Upper lobe of left lung (tissue), 6 donors: Measurements from ENCODE around the gene USP4. TPM values are rescaled to one million over a fixed set of nuclear protein-coding genes. Genes with fewer than 3 reads are reported as not detected.
"Not testable (repeated sequence)": the region's sequence is repeated elsewhere in the genome, so short reads cannot be mapped to it uniquely, and the experiment has no call there.

Experiments
- ATAC-seq, 2 donors: fragments of 200-7000 bp; cut with Tn5 transposase; one replicate each; pipeline ENCODE4 v1.9.1; 2022; ENCODE audit warnings: mild to moderate bottlenecking in 2 of 2, moderate library complexity in 2 of 2; ENCODE audit not compliant: low FRiP score in 2 of 2
- DNase-seq, 2 donors: peaks; one replicate each; pipeline ENCODE4 v3.0.0-alpha.2; 2019 to 2020
- H3K27ac ChIP-seq, 4 donors: fragments of 200-600 bp; sonication (generic); one replicate each; pipeline ENCODE4 v1.5.1; 2016 to 2019
- H3K27me3 ChIP-seq, 4 donors: fragments of 200-600 bp; sonication (generic); one replicate each; pipeline ENCODE4 v1.5.1; 2017 to 2019
- H3K36me3 ChIP-seq, 4 donors: fragments of 200-600 bp; sonication (generic); one replicate each; pipeline ENCODE4 v1.5.1; 2016 to 2019
- H3K4me1 ChIP-seq, 4 donors: fragments of 200-600 bp; sonication (generic); one replicate each; pipeline ENCODE4 v1.5.1; 2018 to 2019
- H3K4me3 ChIP-seq, 4 donors: fragments of 200-600 bp; sonication (generic); one replicate each; pipeline ENCODE4 v1.5.1; 2017 to 2019; ENCODE audit warnings: mild to moderate bottlenecking in 2 of 4, moderate library complexity in 1 of 4
- H3K9me3 ChIP-seq, 4 donors: fragments of 200-600 bp; sonication (generic); one replicate each; pipeline ENCODE4 v1.5.1; 2018 to 2019
- CTCF ChIP-seq, 6 experiments: fragments of 450-650 bp in 4 of 6; fragments of 200-600 bp in 2 of 6; sonication (generic) in 2 of 6; IDR thresholded peaks; one replicate each; pipeline ENCODE4 v1.5.1; 2016 to 2019; ENCODE audit warnings: antibody characterized with exemption in 6 of 6
- EP300 ChIP-seq, 4 donors: sonication (generic); formaldehyde crosslinking; IDR thresholded peaks; one replicate each; pipeline ENCODE4 v1.5.1; 2017; ENCODE audit warnings: antibody characterized with exemption in 4 of 4, control low read depth in 2 of 4
- POLR2A ChIP-seq, 4 donors: fragments of 450-650 bp; IDR thresholded peaks; one replicate each; pipeline ENCODE4 v1.5.1; 2016 to 2017; ENCODE audit warnings: antibody characterized with exemption in 4 of 4, mild to moderate bottlenecking in 2 of 4
- POLR2AphosphoS5 ChIP-seq, 2 donors: sonication (generic); formaldehyde crosslinking; IDR thresholded peaks; one replicate each; pipeline ENCODE4 v1.5.1; 2017; ENCODE audit warnings: antibody characterized with exemption in 2 of 2
- WGBS, 2 donors: methylation state at CpG; one replicate each; pipeline ENCODE4 v1.1.5; 2017 to 2018; 5-methylcytosine and 5-hydroxymethylcytosine counted together
- total RNA-seq, 6 donors: library from RNA; depleted of rRNA in 4 of 6; stranded (reverse); fragments of >200 nt in 4 of 6; gene quantifications; one replicate each; pipeline versions ENCODE4 v1.1.0 to v1.2.1, GENCODE V29; 2016 to 2021
- donor health status: DM: no; HTN: no; CAD: no; lungs with moderate emphysema.
- donor health status: DM: no; HTN: yes; CAD: no; lungs with severe emphysema.

The USP4 gene
- total RNA-seq, 6 donors from 2014 or later = 28.1 to 190 (median 66.9) TPM

GRCh38 chr3:49333091-49333490 lies 6.8 kb downstream of the USP4 start:
- ATAC-seq (peak; percentile 72 to 82), DNase-seq (peak in 1 of 2 donors; percentile 84)
- Histone ChIP-seq H3K27me3 (no peaks in the 10 kb centered on the region), H3K9me3 (no peaks in the 10 kb centered on the region), H3K27ac (peak overlapping the region; percentile 38 to 81 (median 69)), H3K4me3 (no peak overlapping the region), H3K36me3 (peaks cover 6 to 88% (median 75%) of the 10 kb centered on the region in 4 donors), H3K4me1 (peaks cover 17 to 46% (median 22%) of the 10 kb centered on the region in 4 donors)
- WGBS, 2 donors = 43 to 61% methylated on average over 3 of the region's 3 CpGs
- TF ChIP-seq POLR2AphosphoS5 (IDR thresholded peaks at IDR 0.05) = no peak

GRCh38 chr3:49329186-49329585 lies 10.7 kb downstream of the USP4 start:
- Histone ChIP-seq H3K36me3 (peaks cover 31 to 100% (median 88%) of the 10 kb centered on the region in 4 donors), H3K27ac (no peak overlapping the region), H3K27me3 (no peaks in the 10 kb centered on the region), H3K4me3 (no peak overlapping the region), H3K4me1 (peaks cover 8 to 19% (median 17%) of the 10 kb centered on the region in 4 donors), H3K9me3 (no peaks in the 10 kb centered on the region)
- ATAC-seq (no peak), DNase-seq (no peak)
- TF ChIP-seq EP300 (IDR thresholded peaks at IDR 0.05) = no peak
- no peak for TF ChIP-seq POLR2A (IDR thresholded peaks at IDR 0.05)
- no peak for TF ChIP-seq CTCF (IDR thresholded peaks at IDR 0.05)
- TF ChIP-seq POLR2AphosphoS5 (IDR thresholded peaks at IDR 0.05) = no peak
- 88 to 91% methylated on average over 4 of the region's 4 CpGs for WGBS, 2 donors

GRCh38 chr3:49328350-49328749 lies 11.5 kb downstream of the USP4 start:
- DNase-seq, H3K27ac ChIP-seq, H3K4me3 ChIP-seq, H3K27me3 ChIP-seq, ATAC-seq, H3K9me3 ChIP-seq: not testable (repeated sequence)
- peaks cover 35 to 100% (median 89%) of the 10 kb centered on the region in 4 donors for H3K36me3 ChIP-seq
- WGBS, 2 donors = 84 to 86% methylated on average over 2 of the region's 2 CpGs
- peaks cover 1 to 10% (median 10%) of the 10 kb centered on the region in 4 donors for H3K4me1 ChIP-seq

GRCh38 chr3:49327485-49327884 lies 12.4 kb downstream of the USP4 start:
- DNase-seq = no peak
- Histone ChIP-seq H3K4me3 (no peak overlapping the region), H3K27me3 (no peaks in the 10 kb centered on the region), H3K27ac (no peak overlapping the region), H3K4me1 (peaks cover 0 to 3% (median 2%) of the 10 kb centered on the region in 4 donors), H3K36me3 (peaks cover 35 to 100% (median 94%) of the 10 kb centered on the region in 4 donors), H3K9me3 (no peaks in the 10 kb centered on the region)
- peak in 3 of 6 experiments; percentile 7 to 19 (median 18) for TF ChIP-seq CTCF (IDR thresholded peaks at IDR 0.05)
- no peak for TF ChIP-seq EP300 (IDR thresholded peaks at IDR 0.05)
- WGBS, 2 donors = 74 to 83% methylated on average over 4 to 7 of the region's 7 CpGs
- no peak for ATAC-seq

- H3K27ac ChIP-seq = no peak overlapping the region
- DNase-seq (no peak), ATAC-seq (no peak)
- no peak for TF ChIP-seq CTCF (IDR thresholded peaks at IDR 0.05)
- TF ChIP-seq POLR2AphosphoS5 (IDR thresholded peaks at IDR 0.05) = no peak
- TF ChIP-seq EP300 (IDR thresholded peaks at IDR 0.05) = no peak
- no peak for TF ChIP-seq POLR2A (IDR thresholded peaks at IDR 0.05)
- H3K27me3 ChIP-seq = no peaks in the 10 kb centered on the region
- no peak overlapping the region for H3K4me3 ChIP-seq
- no peaks in the 10 kb centered on the region for H3K4me1 ChIP-seq
- peaks cover 38 to 100% (median 87%) of the 10 kb centered on the region in 4 donors for H3K36me3 ChIP-seq
- WGBS, 2 donors = 95 to 99% methylated on average over 7 of the region's 7 CpGs
- no peaks in the 10 kb centered on the region for H3K9me3 ChIP-seq
Observed at GRCh38 chr3:49324768-49325167, 15.1 kb downstream of the USP4 start.

- DNase-seq (no peak), ATAC-seq (no peak)
- Histone ChIP-seq H3K9me3 (no peaks in the 10 kb centered on the region), H3K27me3 (no peaks in the 10 kb centered on the region), H3K4me1 (no peaks in the 10 kb centered on the region), H3K4me3 (no peak overlapping the region), H3K27ac (no peak overlapping the region), H3K36me3 (peaks cover 11 to 98% (median 68%) of the 10 kb centered on the region in 4 donors)
- TF ChIP-seq EP300 (IDR thresholded peaks at IDR 0.05) = no peak
- TF ChIP-seq POLR2A (IDR thresholded peaks at IDR 0.05) = no peak
- TF ChIP-seq CTCF (IDR thresholded peaks at IDR 0.05) = no peak
- no peak for TF ChIP-seq POLR2AphosphoS5 (IDR thresholded peaks at IDR 0.05)
- WGBS, 2 donors = 89 to 92% methylated on average over 15 of the region's 16 CpGs
Observed at GRCh38 chr3:49316696-49317457, 23.0 kb downstream of the USP4 start.
